Inflammatory macrophage treated with lipopolysaccharide for 4 hours (primary cell): Measurements from ENCODE around the gene PDE8A.
"Not testable (repeated sequence)": the region's sequence is repeated elsewhere in the genome, so short reads cannot be mapped to it uniquely, and the experiment has no call there.

Experiments
- DNase-seq: peaks from one replicate; pipeline ENCODE4 v3.0.0-alpha.2; 2020

PDE8A gene

GRCh38 chr15:84991014-84991712 lies 9.5 kb downstream of the PDE8A start:
- DNase-seq: peak; percentile 51

GRCh38 chr15:84992157-84992944 lies 10.7 kb downstream of the PDE8A start:
- DNase-seq: peak; percentile 84

- DNase-seq: no peak
Measured at GRCh38 chr15:84996055-84996454, 14.4 kb downstream of the PDE8A start.

- not testable (repeated sequence) for DNase-seq
Measured at GRCh38 chr15:84996714-84997113, 15.1 kb downstream of the PDE8A start.

GRCh38 chr15:84997214-84997613 lies 15.6 kb downstream of the PDE8A start:
- DNase-seq: not testable (repeated sequence)

GRCh38 chr15:85000189-85000864 lies 18.7 kb downstream of the PDE8A start:
- DNase-seq: no peak

GRCh38 chr15:85000937-85001336 lies 19.3 kb downstream of the PDE8A start:
- no peak for DNase-seq

- DNase-seq: no peak
Measured at GRCh38 chr15:85002517-85002916, 20.9 kb downstream of the PDE8A start.

- peak; percentile 90 for DNase-seq
Measured at GRCh38 chr15:85003593-85004312, 22.1 kb downstream of the PDE8A start.

GRCh38 chr15:85004550-85004949 lies 22.9 kb downstream of the PDE8A start:
- peak; percentile 77 for DNase-seq

GRCh38 chr15:85005319-85005718 lies 23.7 kb downstream of the PDE8A start:
- no peak for DNase-seq

- peak; percentile 97 for DNase-seq
Measured at GRCh38 chr15:85005746-85006145, 24.1 kb downstream of the PDE8A start.

GRCh38 chr15:85006201-85006600 lies 24.5 kb downstream of the PDE8A start:
- DNase-seq: no peak

- DNase-seq: no peak
Measured at GRCh38 chr15:85006655-85007054, 25.0 kb downstream of the PDE8A start.

- no peak for DNase-seq
Measured at GRCh38 chr15:85007137-85007536, 25.5 kb downstream of the PDE8A start.

GRCh38 chr15:85007741-85008397 lies 26.2 kb downstream of the PDE8A start:
- no peak for DNase-seq

GRCh38 chr15:85008474-85009260 lies 27.0 kb downstream of the PDE8A start:
- DNase-seq: peak; percentile 56

GRCh38 chr15:85009435-85009834 lies 27.8 kb downstream of the PDE8A start:
- DNase-seq: no peak

GRCh38 chr15:85010071-85010385 lies 28.4 kb downstream of the PDE8A start:
- no peak for DNase-seq

GRCh38 chr15:85010386-85011159 lies 28.9 kb downstream of the PDE8A start:
- peak; percentile 88 for DNase-seq

- DNase-seq: no peak
Measured at GRCh38 chr15:85011160-85011571, 29.5 kb downstream of the PDE8A start.
